ENCODE results near the gene RPRD1B.
"Not testable (repeated sequence)": the region's sequence is repeated elsewhere in the genome, so short reads cannot be mapped to it uniquely, and the experiment has no call there.

The RPRD1B gene

GRCh38 chr20:38001981-38002380 is 31.6 kb upstream of the RPRD1B start:
- no peak for DNase-seq

- DNase-seq: no peak
Measured at GRCh38 chr20:38002422-38002821, 31.1 kb upstream of the RPRD1B start.

- no peak for DNase-seq
Measured at GRCh38 chr20:38004416-38004815, 29.1 kb upstream of the RPRD1B start.

GRCh38 chr20:38005903-38006302 is 27.6 kb upstream of the RPRD1B start:
- no peak for DNase-seq

- no peak for DNase-seq
Measured at GRCh38 chr20:38007526-38007925, 26.0 kb upstream of the RPRD1B start.

GRCh38 chr20:38008233-38008944 is 25.2 kb upstream of the RPRD1B start:
- DNase-seq: no peak

- DNase-seq: not testable (repeated sequence)
Measured at GRCh38 chr20:38009416-38009815, 24.1 kb upstream of the RPRD1B start.

- DNase-seq: no peak
Measured at GRCh38 chr20:38011696-38012095, 21.9 kb upstream of the RPRD1B start.

- DNase-seq: no peak
Measured at GRCh38 chr20:38012332-38012731, 21.2 kb upstream of the RPRD1B start.

- no peak for DNase-seq
Measured at GRCh38 chr20:38013887-38014286, 19.7 kb upstream of the RPRD1B start.

GRCh38 chr20:38017959-38018358 is 15.6 kb upstream of the RPRD1B start:
- DNase-seq: no peak

- no peak for DNase-seq
Measured at GRCh38 chr20:38018385-38018784, 15.2 kb upstream of the RPRD1B start.

GRCh38 chr20:38021087-38021772 is 12.3 kb upstream of the RPRD1B start:
- no peak for DNase-seq

GRCh38 chr20:38023181-38024001 is 10.2 kb upstream of the RPRD1B start:
- no peak for DNase-seq

GRCh38 chr20:38024496-38024895 is 9.1 kb upstream of the RPRD1B start:
- DNase-seq: no peak

- no peak for DNase-seq
Measured at GRCh38 chr20:38029453-38029852, 4.1 kb upstream of the RPRD1B start.

GRCh38 chr20:38031957-38032356 is 1.6 kb upstream of the RPRD1B start:
- no peak for DNase-seq

GRCh38 chr20:38032585-38033329 is 789 bp upstream of the RPRD1B start:
- no peak for DNase-seq

GRCh38 chr20:38034108-38034649 is 633 bp downstream of the RPRD1B start:
- no peak for DNase-seq

GRCh38 chr20:38034961-38035360 is 1.4 kb downstream of the RPRD1B start:
- DNase-seq: no peak

- no peak for DNase-seq
Measured at GRCh38 chr20:38036366-38036765, 2.8 kb downstream of the RPRD1B start.

GRCh38 chr20:38040276-38040675 is 6.7 kb downstream of the RPRD1B start:
- DNase-seq: no peak
